ENCODE results near the gene DENND1A.

The DENND1A gene

GRCh38 chr9:123490688-123491087 is 439.2 kb downstream of the DENND1A start:
- H3K9me3 ChIP-seq (ENCODE audit: control insufficient read depth, low read length), result no peaks in the 10 kb centered on the region
- H3K27ac ChIP-seq, result no peak overlapping the region
- H3K4me2 ChIP-seq (ENCODE audit: low read length), result no peak overlapping the region
- no peak overlapping the region for H2AFZ ChIP-seq
- H3K36me3 ChIP-seq (ENCODE audit: control insufficient read depth, insufficient read depth, low read length), result no peaks in the 10 kb centered on the region
- H3K9ac ChIP-seq, result no peak overlapping the region
- no peaks in the 10 kb centered on the region for H3K4me1 ChIP-seq
- no peak for TF ChIP-seq CTCF (IDR thresholded peaks at IDR 0.05)
- no peaks in the 10 kb centered on the region for H3K27me3 ChIP-seq (ENCODE audit: control insufficient read depth, insufficient read depth, low read length)
- no peaks in the 10 kb centered on the region for H3K79me2 ChIP-seq
- no peak overlapping the region for H3K4me3 ChIP-seq (ENCODE audit: low read depth, low read length)

- Histone ChIP-seq H3K4me1 (no peaks in the 10 kb centered on the region), H3K9me3 (ENCODE audit: control insufficient read depth, low read length) (no peaks in the 10 kb centered on the region), H3K36me3 (ENCODE audit: control insufficient read depth, insufficient read depth, low read length) (no peaks in the 10 kb centered on the region), H2AFZ (no peak overlapping the region), H3K27ac (no peak overlapping the region), H3K4me3 (ENCODE audit: low read depth, low read length) (no peak overlapping the region), H3K4me2 (ENCODE audit: low read length) (no peak overlapping the region), H3K27me3 (ENCODE audit: control insufficient read depth, insufficient read depth, low read length) (no peaks in the 10 kb centered on the region), H3K79me2 (no peaks in the 10 kb centered on the region), H3K9ac (no peak overlapping the region)
- TF ChIP-seq CTCF (IDR thresholded peaks at IDR 0.05), result no peak
Measured at GRCh38 chr9:123488722-123489321, 441.1 kb downstream of the DENND1A start.

- no peak overlapping the region for H2AFZ ChIP-seq
- H3K9me3 ChIP-seq (ENCODE audit: control insufficient read depth, low read length), result no peaks in the 10 kb centered on the region
- H3K4me2 ChIP-seq (ENCODE audit: low read length), result no peak overlapping the region
- no peaks in the 10 kb centered on the region for H3K27me3 ChIP-seq (ENCODE audit: control insufficient read depth, insufficient read depth, low read length)
- H3K9ac ChIP-seq, result no peak overlapping the region
- H3K4me3 ChIP-seq (ENCODE audit: low read depth, low read length), result no peak overlapping the region
- TF ChIP-seq CTCF (IDR thresholded peaks at IDR 0.05), result no peak
- no peaks in the 10 kb centered on the region for H3K4me1 ChIP-seq
- no peak overlapping the region for H3K27ac ChIP-seq
- no peaks in the 10 kb centered on the region for H3K79me2 ChIP-seq
- no peaks in the 10 kb centered on the region for H3K36me3 ChIP-seq (ENCODE audit: control insufficient read depth, insufficient read depth, low read length)
Measured at GRCh38 chr9:123487944-123488548, 441.9 kb downstream of the DENND1A start.

- no peaks in the 10 kb centered on the region for H3K4me1 ChIP-seq
- H3K9ac ChIP-seq, result no peak overlapping the region
- no peak overlapping the region for H2AFZ ChIP-seq
- no peak overlapping the region for H3K4me2 ChIP-seq (ENCODE audit: low read length)
- TF ChIP-seq CTCF (IDR thresholded peaks at IDR 0.05), result no peak
- no peak overlapping the region for H3K4me3 ChIP-seq (ENCODE audit: low read depth, low read length)
- no peaks in the 10 kb centered on the region for H3K9me3 ChIP-seq (ENCODE audit: control insufficient read depth, low read length)
- H3K27ac ChIP-seq, result no peak overlapping the region
- no peaks in the 10 kb centered on the region for H3K36me3 ChIP-seq (ENCODE audit: control insufficient read depth, insufficient read depth, low read length)
- no peaks in the 10 kb centered on the region for H3K27me3 ChIP-seq (ENCODE audit: control insufficient read depth, insufficient read depth, low read length)
- H3K79me2 ChIP-seq, result no peaks in the 10 kb centered on the region
Measured at GRCh38 chr9:123486431-123486830, 443.5 kb downstream of the DENND1A start.

GRCh38 chr9:123485216-123485615 is 444.7 kb downstream of the DENND1A start:
- Histone ChIP-seq H3K27ac (no peak overlapping the region), H3K27me3 (ENCODE audit: control insufficient read depth, insufficient read depth, low read length) (no peaks in the 10 kb centered on the region), H3K36me3 (ENCODE audit: control insufficient read depth, insufficient read depth, low read length) (no peaks in the 10 kb centered on the region), H2AFZ (no peak overlapping the region), H3K9me3 (ENCODE audit: control insufficient read depth, low read length) (no peaks in the 10 kb centered on the region), H3K4me1 (no peaks in the 10 kb centered on the region), H3K79me2 (no peaks in the 10 kb centered on the region), H3K4me3 (ENCODE audit: low read depth, low read length) (no peak overlapping the region), H3K4me2 (ENCODE audit: low read length) (no peak overlapping the region), H3K9ac (no peak overlapping the region)
- no peak for TF ChIP-seq CTCF (IDR thresholded peaks at IDR 0.05)
